Kidney glomerular epithelial cell (primary cell): ENCODE data around the gene HMGN4.
"Not testable (repeated sequence)": the region's sequence is repeated elsewhere in the genome, so short reads cannot be mapped to it uniquely, and the experiment has no call there.

Experiments
- DNase-seq: peaks from one replicate; lab custom pipeline; 2025; lab: John Stamatoyannopoulos, UW

HMGN4 gene

GRCh38 chr6:26537846-26538571 is at the start of gene HMGN4:
TSS of gene HMGN4 (plus strand) at chr6:26538366. CDS start at chr6:26545207, 6,841 bp downstream.
- DNase-seq = peak; percentile 95

GRCh38 chr6:26489996-26490964 is 47.9 kb upstream of the HMGN4 start:
- no peak for DNase-seq

- DNase-seq = no peak
Observed at GRCh38 chr6:26491604-26492003, 46.6 kb upstream of the HMGN4 start.

- DNase-seq = peak; percentile 12
Observed at GRCh38 chr6:26493258-26493657, 44.9 kb upstream of the HMGN4 start.

- no peak for DNase-seq
Observed at GRCh38 chr6:26494117-26494516, 44.0 kb upstream of the HMGN4 start.

GRCh38 chr6:26495281-26495680 is 42.9 kb upstream of the HMGN4 start:
- DNase-seq = no peak

GRCh38 chr6:26497610-26498009 is 40.6 kb upstream of the HMGN4 start:
- no peak for DNase-seq

GRCh38 chr6:26500102-26500501 is 38.1 kb upstream of the HMGN4 start, which contains the start of gene BTN1A1:
TSS of gene BTN1A1 (plus strand) at chr6:26500303. CDS start at chr6:26501287, 984 bp downstream.
- no peak for DNase-seq

- DNase-seq = no peak
Observed at GRCh38 chr6:26501482-26501986, 36.6 kb upstream of the HMGN4 start.

GRCh38 chr6:26502165-26502564 is 36.0 kb upstream of the HMGN4 start:
- peak; percentile 49 for DNase-seq

GRCh38 chr6:26502626-26503025 is 35.5 kb upstream of the HMGN4 start:
- DNase-seq = no peak

- no peak for DNase-seq
Observed at GRCh38 chr6:26507658-26508057, 30.5 kb upstream of the HMGN4 start.

- DNase-seq = not testable (repeated sequence)
Observed at GRCh38 chr6:26511033-26511432, 27.1 kb upstream of the HMGN4 start.

- peak; percentile 15 for DNase-seq
Observed at GRCh38 chr6:26514984-26515383, 23.2 kb upstream of the HMGN4 start.

- no peak for DNase-seq
Observed at GRCh38 chr6:26516481-26517427, 21.4 kb upstream of the HMGN4 start.

GRCh38 chr6:26519359-26519758 is 18.8 kb upstream of the HMGN4 start:
- DNase-seq = no peak

- DNase-seq = peak; percentile 68
Observed at GRCh38 chr6:26520237-26520849, 17.8 kb upstream of the HMGN4 start.

GRCh38 chr6:26520850-26521599 is 17.1 kb upstream of the HMGN4 start:
- DNase-seq = peak; percentile 79

GRCh38 chr6:26521600-26522391 is 16.4 kb upstream of the HMGN4 start:
- peak; percentile 79 for DNase-seq
